H1 (cell line): ENCODE results near the gene GDPD4.

Source experiments
- ATF3 ChIP-seq: IDR thresholded peaks from 2 replicates; pipeline ENCODE4 v1.6.1; 2011; ENCODE audit warnings: low read depth, mild to moderate bottlenecking, low read length; ENCODE audit not compliant: insufficient read depth
- CREB1 ChIP-seq: IDR thresholded peaks from 2 replicates; pipeline ENCODE4 v1.6.1; 2012; ENCODE audit warnings: inconsistent platforms
- EGR1 ChIP-seq: IDR thresholded peaks from 2 replicates; pipeline ENCODE4 v1.6.1; 2011; ENCODE audit warnings: low read depth, low read length, borderline replicate concordance
- EZH2 ChIP-seq: fragments of 200-600 bp; sonication (generic); IDR thresholded peaks from 2 replicates; pipeline ENCODE4 v1.7.1; 2012; ENCODE audit warnings: low read depth, mild to moderate bottlenecking, moderate library complexity, low read length, inconsistent platforms; ENCODE audit not compliant: severe bottlenecking
- HDAC6 ChIP-seq: IDR thresholded peaks from one replicate; pipeline ENCODE4 v1.7.1; 2012; ENCODE audit warnings: low read depth, mild to moderate bottlenecking, inconsistent platforms, low read length, moderate library complexity
- KDM1A ChIP-seq: fragments of 200-600, 300-600 bp; sonication (generic); IDR thresholded peaks from 2 replicates; pipeline ENCODE4 v1.7.1; 2016; ENCODE audit warnings: mild to moderate bottlenecking, low read length, borderline replicate concordance
- POLR2A ChIP-seq, 2 experiments: IDR thresholded peaks; 1 replicate in 1 of 2; 2 replicates in 1 of 2; pipeline ENCODE4 v1.6.1; 2011; ENCODE audit warnings: low read depth in 2 of 2, low read length in 2 of 2, mild to moderate bottlenecking in 2 of 2; ENCODE audit errors: control extremely low read depth in 1 of 2
- SAP30 ChIP-seq: fragments of 300-600 bp; sonication (generic); IDR thresholded peaks from 2 replicates; pipeline ENCODE4 v1.7.1; 2012; ENCODE audit warnings: low read length, moderate library complexity, mild to moderate bottlenecking, inconsistent platforms; ENCODE audit not compliant: insufficient read depth, insufficient replicate concordance
- TEAD4 ChIP-seq: IDR thresholded peaks from 2 replicates; pipeline ENCODE4 v1.6.1; 2012; ENCODE audit warnings: low read depth, low read length, inconsistent platforms, mixed read lengths
- TF ChIP-seq, protein P1 (sequence below), 3 experiments: IDR thresholded peaks; 1 replicate in 2 of 3; 2 replicates in 1 of 3; pipeline versions ENCODE4 v1.5.1 to v1.6.1; 2011; ENCODE audit warnings: low read length in 3 of 3, mild to moderate bottlenecking in 3 of 3, inconsistent platforms in 2 of 3, low read depth in 1 of 3, moderate library complexity in 1 of 3; ENCODE audit not compliant: insufficient read depth in 1 of 3; ENCODE audit errors: control extremely low read depth in 1 of 3
- TF ChIP-seq, protein P2 (sequence below): IDR thresholded peaks from 2 replicates; pipeline ENCODE4 v1.6.1; 2011; ENCODE audit warnings: low read length, improper control_type of control experiment

- TF ChIP-seq, protein P1, sequence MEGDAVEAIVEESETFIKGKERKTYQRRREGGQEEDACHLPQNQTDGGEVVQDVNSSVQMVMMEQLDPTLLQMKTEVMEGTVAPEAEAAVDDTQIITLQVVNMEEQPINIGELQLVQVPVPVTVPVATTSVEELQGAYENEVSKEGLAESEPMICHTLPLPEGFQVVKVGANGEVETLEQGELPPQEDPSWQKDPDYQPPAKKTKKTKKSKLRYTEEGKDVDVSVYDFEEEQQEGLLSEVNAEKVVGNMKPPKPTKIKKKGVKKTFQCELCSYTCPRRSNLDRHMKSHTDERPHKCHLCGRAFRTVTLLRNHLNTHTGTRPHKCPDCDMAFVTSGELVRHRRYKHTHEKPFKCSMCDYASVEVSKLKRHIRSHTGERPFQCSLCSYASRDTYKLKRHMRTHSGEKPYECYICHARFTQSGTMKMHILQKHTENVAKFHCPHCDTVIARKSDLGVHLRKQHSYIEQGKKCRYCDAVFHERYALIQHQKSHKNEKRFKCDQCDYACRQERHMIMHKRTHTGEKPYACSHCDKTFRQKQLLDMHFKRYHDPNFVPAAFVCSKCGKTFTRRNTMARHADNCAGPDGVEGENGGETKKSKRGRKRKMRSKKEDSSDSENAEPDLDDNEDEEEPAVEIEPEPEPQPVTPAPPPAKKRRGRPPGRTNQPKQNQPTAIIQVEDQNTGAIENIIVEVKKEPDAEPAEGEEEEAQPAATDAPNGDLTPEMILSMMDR (IDR thresholded peaks at IDR 0.05; ENCODE audit: control extremely low read depth in 1 of 3, insufficient read depth in 1 of 3, low read depth in 1 of 3, low read length in 3 of 3) = no peak
- TF ChIP-seq KDM1A (no peak), POLR2A (IDR thresholded peaks at IDR 0.05; ENCODE audit: control extremely low read depth in 1 of 2, low read depth in 2 of 2, low read length in 2 of 2) (no peak), EZH2 (no peak), SAP30 (no peak), CREB1 (no peak), HDAC6 (no peak), ATF3 (no peak), EGR1 (no peak), TEAD4 (no peak)
- TF ChIP-seq, protein P2, sequence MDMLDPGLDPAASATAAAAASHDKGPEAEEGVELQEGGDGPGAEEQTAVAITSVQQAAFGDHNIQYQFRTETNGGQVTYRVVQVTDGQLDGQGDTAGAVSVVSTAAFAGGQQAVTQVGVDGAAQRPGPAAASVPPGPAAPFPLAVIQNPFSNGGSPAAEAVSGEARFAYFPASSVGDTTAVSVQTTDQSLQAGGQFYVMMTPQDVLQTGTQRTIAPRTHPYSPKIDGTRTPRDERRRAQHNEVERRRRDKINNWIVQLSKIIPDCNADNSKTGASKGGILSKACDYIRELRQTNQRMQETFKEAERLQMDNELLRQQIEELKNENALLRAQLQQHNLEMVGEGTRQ = no peak
These were observed 94.4 kb downstream of the GDPD4 start for GRCh38 chr11:77207019-77207485.
